ENCODE data around the gene RUFY3.
"Not testable (repeated sequence)": the region's sequence is repeated elsewhere in the genome, so short reads cannot be mapped to it uniquely, and the experiment has no call there.

The RUFY3 gene

GRCh38 chr4:70833675-70834074 lies 111.9 kb downstream of the RUFY3 start:
- no peak for DNase-seq
- H3K36me3 Mint-ChIP-seq (ENCODE audit: low read depth), result peaks cover 71% of the 10 kb centered on the region
- H3K4me3 Mint-ChIP-seq, result no peak overlapping the region
- TF ChIP-seq CTCF (IDR thresholded peaks at IDR 0.05), result no peak
- H3K27me3 Mint-ChIP-seq (ENCODE audit: low read depth, poor library complexity), result peaks cover 3% of the 10 kb centered on the region
- peaks cover 13% of the 10 kb centered on the region for H3K4me1 Mint-ChIP-seq
- H3K9me3 Mint-ChIP-seq, result no peaks in the 10 kb centered on the region
- peak overlapping the region; percentile 39 for H3K27ac Mint-ChIP-seq

GRCh38 chr4:70836081-70836480 lies 114.3 kb downstream of the RUFY3 start:
- DNase-seq, result no peak
- no peaks in the 10 kb centered on the region for H3K9me3 Mint-ChIP-seq
- peaks cover under 1% of the 10 kb centered on the region for H3K27me3 Mint-ChIP-seq (ENCODE audit: low read depth, poor library complexity)
- H3K4me1 Mint-ChIP-seq, result peaks cover 13% of the 10 kb centered on the region
- TF ChIP-seq CTCF (IDR thresholded peaks at IDR 0.05), result no peak
- H3K36me3 Mint-ChIP-seq (ENCODE audit: low read depth), result peaks cover 54% of the 10 kb centered on the region
- no peak overlapping the region for H3K4me3 Mint-ChIP-seq
- H3K27ac Mint-ChIP-seq, result no peak overlapping the region

GRCh38 chr4:70838204-70838603 lies 116.4 kb downstream of the RUFY3 start:
- Mint-ChIP-seq H3K27me3 (ENCODE audit: low read depth, poor library complexity) (no peaks in the 10 kb centered on the region), H3K27ac (peak overlapping the region; percentile 98), H3K4me3 (peak overlapping the region; percentile 97), H3K9me3 (no peaks in the 10 kb centered on the region), H3K4me1 (peaks cover 13% of the 10 kb centered on the region), H3K36me3 (ENCODE audit: low read depth) (peaks cover 33% of the 10 kb centered on the region)
- no peak for TF ChIP-seq CTCF (IDR thresholded peaks at IDR 0.05)
- DNase-seq, result no peak

GRCh38 chr4:70838666-70839588 lies 117.2 kb downstream of the RUFY3 start:
- Mint-ChIP-seq H3K36me3 (ENCODE audit: low read depth) (peaks cover 27% of the 10 kb centered on the region), H3K9me3 (no peaks in the 10 kb centered on the region), H3K4me1 (peaks cover 13% of the 10 kb centered on the region), H3K27ac (peak overlapping the region; percentile 98), H3K4me3 (peak overlapping the region; percentile 97), H3K27me3 (ENCODE audit: low read depth, poor library complexity) (no peaks in the 10 kb centered on the region)
- peak; percentile 63 for DNase-seq
- no peak for TF ChIP-seq CTCF (IDR thresholded peaks at IDR 0.05)

- H3K9me3 Mint-ChIP-seq, result no peaks in the 10 kb centered on the region
- H3K27ac Mint-ChIP-seq, result peak within 1 kb of the TSS; percentile 98
- peak within 1 kb of the TSS; percentile 97 for H3K4me3 Mint-ChIP-seq
- peaks cover 13% of the 10 kb centered on the region for H3K4me1 Mint-ChIP-seq
- peak; percentile 93 for DNase-seq
- no peak for TF ChIP-seq CTCF (IDR thresholded peaks at IDR 0.05)
- H3K36me3 Mint-ChIP-seq (ENCODE audit: low read depth), result peaks cover 22% of the 10 kb centered on the region
- H3K27me3 Mint-ChIP-seq (ENCODE audit: low read depth, poor library complexity), result no peaks in the 10 kb centered on the region
Observed at GRCh38 chr4:70839589-70840093, 117.9 kb downstream of the RUFY3 start, which contains the start of gene GRSF1. Gene GRSF1, minus strand, starts transcription at chr4:70839890. Its CDS starts 63 bp downstream, at chr4:70839827.

- Mint-ChIP-seq H3K27ac (peak overlapping the region; percentile 87), H3K36me3 (ENCODE audit: low read depth) (peaks cover 17% of the 10 kb centered on the region), H3K4me3 (peak overlapping the region; percentile 71), H3K4me1 (peaks cover 13% of the 10 kb centered on the region)
- H3K27me3 Mint-ChIP-seq (ENCODE audit: low read depth, poor library complexity); H3K9me3 Mint-ChIP-seq: not testable (repeated sequence)
- DNase-seq, result peak; percentile 50
Observed at GRCh38 chr4:70840137-70840536, 118.4 kb downstream of the RUFY3 start.

GRCh38 chr4:70840631-70841030 lies 118.9 kb downstream of the RUFY3 start:
- Mint-ChIP-seq H3K4me1 (peaks cover 13% of the 10 kb centered on the region), H3K36me3 (ENCODE audit: low read depth) (peaks cover 15% of the 10 kb centered on the region)
- H3K4me3 Mint-ChIP-seq; H3K9me3 Mint-ChIP-seq; H3K27me3 Mint-ChIP-seq (ENCODE audit: low read depth, poor library complexity); DNase-seq; H3K27ac Mint-ChIP-seq: not testable (repeated sequence)

Data from nephron progenitor cell (in vitro differentiated cells).